GM18505 (cell line): Measurements from ENCODE around the gene RORC.

ENCODE experiments used
- ATAC-seq: cut with Tn5 transposase; IDR thresholded peaks from one replicate; pipeline ENCODE4 v1.9.1; 2021; ENCODE audit not compliant: unreplicated experiment
- POLR2A ChIP-seq: IDR thresholded peaks from 4 replicates; pipeline ENCODE4 v1.6.1; 2011; ENCODE audit warnings: borderline replicate concordance; ENCODE audit not compliant: insufficient read depth, insufficient read length; ENCODE audit errors: extremely low read depth

The RORC gene

GRCh38 chr1:151763990-151764389, 67.6 kb downstream of the RORC start:
- ATAC-seq: no peak
- no peak for TF ChIP-seq POLR2A

GRCh38 chr1:151762941-151763921, 68.4 kb downstream of the RORC start, which contains the start of gene MRPL9:
TSS of gene MRPL9 (minus strand) at chr1:151763496. CDS start at chr1:151763479, 17 bp downstream.
- peak; percentile 78 for TF ChIP-seq POLR2A
- ATAC-seq: peak; percentile 91

- no peak for ATAC-seq
- no peak for TF ChIP-seq POLR2A
Measured at GRCh38 chr1:151760597-151761385, 70.8 kb downstream of the RORC start.

- no peak for ATAC-seq
- no peak for TF ChIP-seq POLR2A
Measured at GRCh38 chr1:151759241-151759640, 72.4 kb downstream of the RORC start.

GRCh38 chr1:151756291-151756690, 75.3 kb downstream of the RORC start:
- no peak for TF ChIP-seq POLR2A
- ATAC-seq: no peak
